ENCODE results near the gene NALCN. TPM values are rescaled to one million over a fixed set of nuclear protein-coding genes. Genes with fewer than 3 reads are reported as not detected.

Gene NALCN
- total RNA-seq, 1 donor from 2014 or later, result 1.1 TPM

GRCh38 chr13:101452519-101453485 is 36.5 kb upstream of the NALCN start, which contains the start of gene ITGBL1:
ITGBL1 (plus strand) TSS chr13:101452675; CDS start chr13:101452834, 159 bp downstream.
- Histone ChIP-seq H3K9me3 (ENCODE audit: insufficient read depth, low read depth, low read length) (no peaks in the 10 kb centered on the region), H3K4me3 (ENCODE audit: insufficient read depth, low read depth, low read length) (peak within 1 kb of the TSS; percentile 46), H2AFZ (ENCODE audit: low read depth, low read length) (peak within 1 kb of the TSS; percentile 61), H3K4me2 (ENCODE audit: low read length) (peak within 1 kb of the TSS; percentile 77), H4K20me1 (ENCODE audit: insufficient read depth, low read length) (no peaks in the 10 kb centered on the region), H3K9ac (ENCODE audit: low read length) (peak within 1 kb of the TSS; percentile 59), H3K27me3 (ENCODE audit: insufficient read depth, low read length) (no peaks in the 10 kb centered on the region), H3K4me1 (ENCODE audit: insufficient read depth, low read length) (peaks cover 53% of the 10 kb centered on the region), H3K36me3 (ENCODE audit: insufficient read depth, low read length) (no peaks in the 10 kb centered on the region), H3K27ac (ENCODE audit: low read depth, low read length) (peak within 1 kb of the TSS; percentile 41), H3K79me2 (ENCODE audit: insufficient read depth, low read length) (no peaks in the 10 kb centered on the region)
- Mint-ChIP-seq H3K9me3 (ENCODE audit: unreplicated experiment) (no peaks in the 10 kb centered on the region), H3K4me1 (ENCODE audit: low read depth, unreplicated experiment) (peaks cover 47% of the 10 kb centered on the region), H3K36me3 (ENCODE audit: low read depth, unreplicated experiment) (no peaks in the 10 kb centered on the region), H3K27me3 (ENCODE audit: low read depth, unreplicated experiment) (no peaks in the 10 kb centered on the region), H3K4me3 (ENCODE audit: unreplicated experiment) (no peak within 1 kb of the TSS), H3K27ac (ENCODE audit: unreplicated experiment) (peak within 1 kb of the TSS; percentile 21)
- TF ChIP-seq EZH2 (IDR thresholded peaks at IDR 0.05; ENCODE audit: insufficient read depth, low read length), result no peak
- TF ChIP-seq CTCF (IDR thresholded peaks at IDR 0.05; ENCODE audit: insufficient read depth, low read depth, low read length), result no peak
- FAIRE-seq, result no peak
- no peak for DNase-seq (ENCODE audit: low read depth)

- Mint-ChIP-seq H3K36me3 (ENCODE audit: low read depth, unreplicated experiment) (no peaks in the 10 kb centered on the region), H3K27ac (ENCODE audit: unreplicated experiment) (peak overlapping the region; percentile 21), H3K4me3 (ENCODE audit: unreplicated experiment) (no peak overlapping the region), H3K9me3 (ENCODE audit: unreplicated experiment) (no peaks in the 10 kb centered on the region), H3K27me3 (ENCODE audit: low read depth, unreplicated experiment) (no peaks in the 10 kb centered on the region), H3K4me1 (ENCODE audit: low read depth, unreplicated experiment) (peaks cover 44% of the 10 kb centered on the region)
- Histone ChIP-seq H3K79me2 (ENCODE audit: insufficient read depth, low read length) (no peaks in the 10 kb centered on the region), H3K36me3 (ENCODE audit: insufficient read depth, low read length) (no peaks in the 10 kb centered on the region), H3K9ac (ENCODE audit: low read length) (no peak overlapping the region), H3K9me3 (ENCODE audit: insufficient read depth, low read depth, low read length) (no peaks in the 10 kb centered on the region), H2AFZ (ENCODE audit: low read depth, low read length) (no peak overlapping the region), H3K4me3 (ENCODE audit: insufficient read depth, low read depth, low read length) (no peak overlapping the region), H4K20me1 (ENCODE audit: insufficient read depth, low read length) (no peaks in the 10 kb centered on the region), H3K4me1 (ENCODE audit: insufficient read depth, low read length) (peaks cover 53% of the 10 kb centered on the region), H3K27ac (ENCODE audit: low read depth, low read length) (no peak overlapping the region), H3K4me2 (ENCODE audit: low read length) (no peak overlapping the region), H3K27me3 (ENCODE audit: insufficient read depth, low read length) (no peaks in the 10 kb centered on the region)
- FAIRE-seq, result no peak
- TF ChIP-seq CTCF (IDR thresholded peaks at IDR 0.05; ENCODE audit: insufficient read depth, low read depth, low read length) (no peak), EZH2 (IDR thresholded peaks at IDR 0.05; ENCODE audit: insufficient read depth, low read length) (no peak)
- DNase-seq (ENCODE audit: low read depth), result peak; percentile 62
Measured at GRCh38 chr13:101451641-101452040, 35.3 kb upstream of the NALCN start.

Data from astrocyte (in vitro differentiated cells and primary cell).